T-cell (primary cell): Measurements from ENCODE around the gene INPP5D. TPM values are rescaled to one million over a fixed set of nuclear protein-coding genes. Genes with fewer than 3 reads are reported as not detected.

ENCODE experiments used
- ATAC-seq, 4 experiments: fragments of 200-7000 bp in 3 of 4; fragments of 150-1000 bp in 1 of 4; cut with Tn5 transposase; replicated peaks in 1 of 4; 1 replicate in 3 of 4; 2 replicates in 1 of 4; pipeline ENCODE4 v1.10.0; 2021; ENCODE audit warnings: moderate library complexity in 3 of 4, mild to moderate bottlenecking in 2 of 4, moderate number of reproducible peaks in 1 of 4
- CTCF ChIA-PET, 2 donors: fragments of 300-600 bp; sonication (Branson Sonifier 250); formaldehyde crosslinking; loops; one replicate each; lab custom pipeline; 2022; ENCODE audit warnings: antibody characterized with exemption in 2 of 2; lab: Charles Lee
- POLR2A ChIA-PET, 2 donors: fragments of 300-600 bp; sonication (Branson Sonifier 250); formaldehyde crosslinking; loops; one replicate each; lab custom pipeline; 2022; ENCODE audit warnings: antibody characterized with exemption in 2 of 2; lab: Charles Lee
- DNase-seq, 35 experiments: peaks; one replicate each; pipeline versions ENCODE4 v3.0.0 to v3.0.0-alpha.2; 2013 to 2023
- H3K27ac ChIP-seq: one replicate; pipeline ENCODE4 v1.5.1; 2013; ENCODE audit warnings: low read length
- H3K27me3 ChIP-seq, 2 experiments: replicated peaks in 1 of 2; 1 replicate in 1 of 2; 2 replicates in 1 of 2; pipeline versions ENCODE4 v1.6.1 to v1.7.0; 2013; ENCODE audit warnings: low read length in 1 of 2, mixed read lengths in 1 of 2; ENCODE audit not compliant: control insufficient read depth in 2 of 2, insufficient read depth in 2 of 2; ENCODE audit errors: extremely low read depth in 1 of 2
- H3K36me3 ChIP-seq, 2 donors: 1 replicate in 1 of 2; 2 replicates in 1 of 2; pipeline versions ENCODE4 v1.6.1 to v1.7.0; 2013; ENCODE audit warnings: low read length in 1 of 2; ENCODE audit not compliant: control insufficient read depth in 2 of 2, insufficient read depth in 1 of 2; ENCODE audit errors: extremely low read depth in 1 of 2
- H3K4me1 ChIP-seq, 2 experiments: 1 replicate in 1 of 2; 2 replicates in 1 of 2; pipeline versions ENCODE4 v1.6.1 to v1.7.0; 2013; ENCODE audit warnings: low read length in 2 of 2, mixed read lengths in 1 of 2; ENCODE audit not compliant: insufficient read depth in 2 of 2, control insufficient read depth in 1 of 2; ENCODE audit errors: extremely low read depth in 1 of 2
- H3K4me3 ChIP-seq, 2 donors: 1 replicate in 1 of 2; 2 replicates in 1 of 2; pipeline versions ENCODE4 v1.5.1 to v1.7.0; 2013; ENCODE audit warnings: mild to moderate bottlenecking in 2 of 2, low read length in 1 of 2, moderate library complexity in 1 of 2; ENCODE audit not compliant: control insufficient read depth in 1 of 2; ENCODE audit errors: extremely low read depth in 1 of 2
- H3K9me3 ChIP-seq: 2 replicates; pipeline ENCODE4 v1.7.0; 2013
- H3K27ac Mint-ChIP-seq, 2 donors: one replicate each; pipeline ENCODE4 v1.8.0; 2020 to 2021; ENCODE audit warnings: mild to moderate bottlenecking in 2 of 2, mixed read lengths in 2 of 2
- H3K27me3 Mint-ChIP-seq, 2 donors: one replicate each; pipeline ENCODE4 v1.8.0; 2021 to 2022; ENCODE audit warnings: mixed read lengths in 2 of 2
- H3K36me3 Mint-ChIP-seq: one replicate; pipeline ENCODE4 v1.8.0; 2021; ENCODE audit warnings: mixed read lengths
- H3K4me1 Mint-ChIP-seq, 3 donors: one replicate each; pipeline ENCODE4 v1.8.0; 2020 to 2022; ENCODE audit warnings: mixed read lengths in 3 of 3, mild to moderate bottlenecking in 1 of 3
- H3K4me3 Mint-ChIP-seq, 3 donors: one replicate each; pipeline ENCODE4 v1.8.0; 2020 to 2022; ENCODE audit warnings: mild to moderate bottlenecking in 3 of 3, mixed read lengths in 3 of 3, moderate library complexity in 3 of 3
- H3K9me3 Mint-ChIP-seq, 3 donors: one replicate each; pipeline ENCODE4 v1.8.0; 2020 to 2022; ENCODE audit warnings: mixed read lengths in 3 of 3
- WGBS: methylation state at CpG from one replicate; pipeline ENCODE4 v1.1.5; 2013; ENCODE audit warnings: missing lambda C conversion rate; ENCODE audit not compliant: insufficient coverage; 5-methylcytosine and 5-hydroxymethylcytosine counted together
- total RNA-seq, 35 experiments: library from RNA in 6 of 35; stranded (reverse) in 6 of 35; fragments of 120-200 nt in 1 of 35; gene quantifications; one replicate each; pipeline versions ENCODE4 v1.2.1 to v1.2.4 and lab custom pipeline; 2013 to 2026

INPP5D gene
- total RNA-seq, 5 donors from 2014 or later (not counting 1 experiment from before 2014, with no cell fraction given): 108 to 216 (median 135) TPM

- Histone ChIP-seq H3K4me3 (no peak overlapping the region), H3K4me1 (peaks cover 0 to 5% of the 10 kb centered on the region in 2 experiments), H3K27me3 (no peaks in the 10 kb centered on the region), H3K27ac (no peak overlapping the region), H3K36me3 (peaks cover 40 to 85% of the 10 kb centered on the region in 2 donors), H3K9me3 (no peaks in the 10 kb centered on the region)
- WGBS: 93% methylated on average over 4 of the region's 5 CpGs
- ChIA-PET POLR2A (no interaction called here), CTCF (interaction anchor here (0.6 to 1.1 kb wide), 2 partner anchors 105 to 149 kb away, joined by 3 read pairs; no protein-coding TSS in a partner anchor)
- peaks cover 0 to 4% (median 0%) of the 10 kb centered on the region in 3 donors for H3K9me3 Mint-ChIP-seq
- ATAC-seq: no peak
- DNase-seq: no peak
- peaks cover 65% of the 10 kb centered on the region for H3K36me3 Mint-ChIP-seq
- H3K27ac Mint-ChIP-seq: no peak overlapping the region
- H3K4me3 Mint-ChIP-seq: no peak overlapping the region
- peaks cover 0 to 5% (median 1%) of the 10 kb centered on the region in 3 donors for H3K4me1 Mint-ChIP-seq
- H3K27me3 Mint-ChIP-seq: no peaks in the 10 kb centered on the region
Measured at GRCh38 chr2:233202531-233202944, 142.4 kb downstream of the INPP5D start.

DNA sequence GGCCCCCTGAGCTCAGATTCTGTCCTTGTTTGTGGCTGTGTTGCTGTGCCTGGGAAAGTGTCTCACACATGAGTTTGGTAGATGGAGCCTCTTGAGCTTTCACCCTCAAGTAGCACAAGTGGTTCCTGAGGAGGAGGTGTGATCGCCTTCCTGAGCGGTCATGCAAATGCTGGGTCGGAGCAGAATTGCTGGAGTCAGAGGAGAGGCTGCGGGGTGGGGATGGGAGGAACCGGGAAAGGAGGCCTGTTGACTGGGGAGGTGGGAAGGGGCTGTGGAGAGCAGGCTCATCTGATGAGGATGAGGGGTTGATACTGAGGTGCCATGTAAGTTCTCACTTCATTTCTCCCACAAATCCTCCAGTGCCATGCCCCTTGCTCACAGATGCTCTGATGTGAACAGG lies 142.9 kb downstream of the INPP5D start:
- 100% methylated on average over 3 of the region's 5 CpGs for WGBS
- POLR2A ChIA-PET: no interaction called here
- H3K4me1 ChIP-seq: peaks cover 0 to 10% of the 10 kb centered on the region in 2 experiments
- DNase-seq (no peak), ATAC-seq (no peak)
- Mint-ChIP-seq H3K4me1 (peaks cover under 1 to 7% (median 4%) of the 10 kb centered on the region in 3 donors), H3K9me3 (peaks cover 0 to 4% (median 0%) of the 10 kb centered on the region in 3 donors), H3K36me3 (peaks cover 61% of the 10 kb centered on the region), H3K27ac (peak overlapping the region in 1 of 2 donors; percentile 79), H3K4me3 (no peak overlapping the region), H3K27me3 (no peaks in the 10 kb centered on the region)
- no peaks in the 10 kb centered on the region for H3K27me3 ChIP-seq
- H3K4me3 ChIP-seq: no peak overlapping the region
- no peak overlapping the region for H3K27ac ChIP-seq
- H3K36me3 ChIP-seq: peaks cover 40 to 85% of the 10 kb centered on the region in 2 donors
- CTCF ChIA-PET: interaction anchor here in 1 of 2 donors (0.6 kb wide), 1 partner anchor 150 kb away, joined by 3 read pairs; no protein-coding TSS in a partner anchor
- H3K9me3 ChIP-seq: no peaks in the 10 kb centered on the region

DNA sequence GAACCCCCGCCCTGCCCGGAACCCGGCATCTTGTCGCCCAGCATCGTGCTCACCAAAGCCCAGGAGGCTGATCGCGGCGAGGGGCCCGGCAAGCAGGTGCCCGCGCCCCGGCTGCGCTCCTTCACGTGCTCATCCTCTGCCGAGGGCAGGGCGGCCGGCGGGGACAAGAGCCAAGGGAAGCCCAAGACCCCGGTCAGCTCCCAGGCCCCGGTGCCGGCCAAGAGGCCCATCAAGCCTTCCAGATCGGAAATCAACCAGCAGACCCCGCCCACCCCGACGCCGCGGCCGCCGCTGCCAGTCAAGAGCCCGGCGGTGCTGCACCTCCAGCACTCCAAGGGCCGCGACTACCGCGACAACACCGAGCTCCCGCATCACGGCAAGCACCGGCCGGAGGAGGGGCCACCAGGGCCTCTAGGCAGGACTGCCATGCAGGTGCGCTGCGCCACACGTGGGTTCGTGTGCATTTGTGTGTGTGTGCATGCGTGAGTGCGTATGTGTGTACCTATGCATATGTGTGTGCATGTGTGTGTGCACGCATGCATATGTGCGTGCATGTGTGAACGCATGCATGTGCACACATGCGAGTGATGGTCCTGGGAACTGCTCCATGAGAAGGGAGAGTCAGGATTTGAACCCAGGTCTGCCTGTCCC lies 144.3 kb downstream of the INPP5D start:
- no peaks in the 10 kb centered on the region for H3K27me3 Mint-ChIP-seq
- H3K4me1 Mint-ChIP-seq: peaks cover 9 to 14% (median 11%) of the 10 kb centered on the region in 3 donors
- ChIA-PET POLR2A (no interaction called here), CTCF (interaction anchor here in 1 of 2 donors (0.6 kb wide), 1 partner anchor 105 kb away, joined by 3 read pairs; no protein-coding TSS in a partner anchor)
- H3K27ac Mint-ChIP-seq: peak overlapping the region in 1 of 2 donors; percentile 65
- peaks cover 37 to 84% of the 10 kb centered on the region in 2 donors for H3K36me3 ChIP-seq
- H3K9me3 ChIP-seq: no peaks in the 10 kb centered on the region
- peaks cover 0 to 22% of the 10 kb centered on the region in 2 experiments for H3K4me1 ChIP-seq
- no peak overlapping the region for H3K4me3 Mint-ChIP-seq
- H3K27me3 ChIP-seq: no peaks in the 10 kb centered on the region
- WGBS: 96% methylated on average over 48 of the region's 50 CpGs
- peaks cover 0 to 4% (median 0%) of the 10 kb centered on the region in 3 donors for H3K9me3 Mint-ChIP-seq
- ATAC-seq (no peak), DNase-seq (no peak)
- no peak overlapping the region for H3K4me3 ChIP-seq
- H3K27ac ChIP-seq: no peak overlapping the region
- H3K36me3 Mint-ChIP-seq: peaks cover 58% of the 10 kb centered on the region

- Histone ChIP-seq H3K27me3 (no peaks in the 10 kb centered on the region), H3K9me3 (no peaks in the 10 kb centered on the region), H3K4me1 (peaks cover 0 to 27% of the 10 kb centered on the region in 2 experiments), H3K4me3 (no peak overlapping the region), H3K36me3 (peaks cover 21 to 61% of the 10 kb centered on the region in 2 donors), H3K27ac (no peak overlapping the region)
- WGBS: 90% methylated on average over 9 of the region's 10 CpGs
- DNase-seq (no peak), ATAC-seq (no peak)
- no peak overlapping the region for H3K4me3 Mint-ChIP-seq
- H3K4me1 Mint-ChIP-seq: peaks cover 9 to 14% (median 12%) of the 10 kb centered on the region in 3 donors
- peak overlapping the region; percentile 36 to 57 for H3K27ac Mint-ChIP-seq
- ChIA-PET CTCF (no interaction called here), POLR2A (no interaction called here)
- no peaks in the 10 kb centered on the region for H3K9me3 Mint-ChIP-seq
- peaks cover 30% of the 10 kb centered on the region for H3K36me3 Mint-ChIP-seq
- no peaks in the 10 kb centered on the region for H3K27me3 Mint-ChIP-seq
Measured at GRCh38 chr2:233208382-233209116, 148.4 kb downstream of the INPP5D start.

DNA sequence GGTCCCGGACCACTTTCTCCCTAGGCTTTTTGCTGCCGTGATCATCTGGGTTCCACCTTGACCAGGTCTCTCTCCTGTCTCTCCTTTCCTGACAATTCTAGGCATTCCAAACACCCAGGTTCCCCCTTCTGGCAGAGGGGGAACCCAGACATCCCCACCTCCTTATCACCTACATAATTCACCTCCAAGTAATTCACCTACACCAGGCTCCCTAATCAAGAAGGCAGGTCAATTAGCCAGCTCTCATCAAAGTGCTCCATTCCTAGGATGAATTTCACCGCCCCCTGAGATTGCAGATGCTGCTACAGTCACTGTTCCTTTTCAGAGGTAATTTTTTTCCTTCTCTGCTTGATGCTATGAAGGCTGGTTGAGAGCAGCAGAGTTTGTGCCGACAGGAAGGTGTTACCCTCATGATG lies 149.0 kb downstream of the INPP5D start:
- no peak overlapping the region for H3K4me3 ChIP-seq
- ATAC-seq (no peak), DNase-seq (no peak)
- no peaks in the 10 kb centered on the region for H3K27me3 ChIP-seq
- 81% methylated on average over 2 of the region's 4 CpGs for WGBS
- H3K36me3 Mint-ChIP-seq: peaks cover 25% of the 10 kb centered on the region
- ChIA-PET CTCF (no interaction called here), POLR2A (no interaction called here)
- H3K4me1 ChIP-seq: peaks cover 0 to 27% of the 10 kb centered on the region in 2 experiments
- H3K27ac Mint-ChIP-seq: peak overlapping the region; percentile 36 to 57
- peaks cover 17 to 55% of the 10 kb centered on the region in 2 donors for H3K36me3 ChIP-seq
- no peak overlapping the region for H3K27ac ChIP-seq
- H3K4me3 Mint-ChIP-seq: no peak overlapping the region
- H3K27me3 Mint-ChIP-seq: no peaks in the 10 kb centered on the region
- no peaks in the 10 kb centered on the region for H3K9me3 ChIP-seq
- peaks cover 9 to 14% (median 12%) of the 10 kb centered on the region in 3 donors for H3K4me1 Mint-ChIP-seq
- no peaks in the 10 kb centered on the region for H3K9me3 Mint-ChIP-seq

DNA sequence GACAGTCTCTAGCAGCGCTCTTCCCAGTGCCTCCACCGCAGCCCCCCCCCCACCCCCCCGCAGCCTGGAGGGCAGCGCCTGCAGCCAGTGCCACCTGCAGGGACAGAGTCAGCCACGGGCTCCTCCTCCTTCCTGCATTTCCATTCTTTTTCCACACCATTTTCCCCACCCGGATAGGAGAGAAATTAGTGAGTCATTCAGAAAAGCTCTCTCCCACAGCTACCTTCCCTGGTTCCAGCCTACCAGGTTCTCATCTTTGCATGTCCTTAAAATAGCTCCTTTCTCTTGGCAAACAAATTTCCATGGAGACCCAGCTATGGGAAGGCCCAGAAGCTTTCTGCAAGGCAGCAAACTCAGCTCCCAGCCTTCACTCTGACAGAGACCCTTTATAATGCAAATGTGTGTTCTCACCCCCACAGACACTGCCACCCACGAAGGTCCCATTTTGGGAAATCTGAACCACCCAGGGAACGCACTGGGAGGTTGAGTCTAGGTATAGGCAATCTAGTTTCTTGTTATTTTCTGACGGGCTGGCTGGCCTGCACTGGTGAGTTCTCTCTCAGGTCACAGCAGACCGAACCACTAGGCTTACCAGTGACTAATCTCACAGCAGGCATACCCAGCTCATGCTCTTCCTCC lies 149.5 kb downstream of the INPP5D start:
- Histone ChIP-seq H3K9me3 (no peaks in the 10 kb centered on the region), H3K36me3 (peaks cover 13 to 50% of the 10 kb centered on the region in 2 donors), H3K27ac (no peak overlapping the region), H3K4me3 (no peak overlapping the region), H3K4me1 (peaks cover 0 to 27% of the 10 kb centered on the region in 2 experiments), H3K27me3 (no peaks in the 10 kb centered on the region)
- H3K9me3 Mint-ChIP-seq: no peaks in the 10 kb centered on the region
- no peaks in the 10 kb centered on the region for H3K27me3 Mint-ChIP-seq
- POLR2A ChIA-PET: interaction anchor here in 1 of 2 donors (0.7 kb wide), 1 partner anchor 149 kb away, joined by 7 read pairs; no protein-coding TSS in a partner anchor
- H3K27ac Mint-ChIP-seq: peak overlapping the region; percentile 40 to 76
- WGBS: no CpG with 5 or more reads among the region's 10 CpGs
- peaks cover 9 to 14% (median 12%) of the 10 kb centered on the region in 3 donors for H3K4me1 Mint-ChIP-seq
- ATAC-seq (peak in 1 of 4 experiments; percentile 24), DNase-seq (no peak)
- CTCF ChIA-PET: no interaction called here
- H3K4me3 Mint-ChIP-seq: no peak overlapping the region
- peaks cover 23% of the 10 kb centered on the region for H3K36me3 Mint-ChIP-seq
